NCI-H1105 (cell line): ENCODE results near the gene SORBS2.

Source experiments
- DNase-seq: peaks from one replicate; lab custom pipeline; 2025; lab: John Stamatoyannopoulos, UW

SORBS2 gene

GRCh38 chr4:185805262-185805802, 6.7 kb downstream of the SORBS2 start:
- no peak for DNase-seq

GRCh38 chr4:185803022-185803421, 9.0 kb downstream of the SORBS2 start:
- DNase-seq = no peak

GRCh38 chr4:185801471-185801870, 10.5 kb downstream of the SORBS2 start:
- DNase-seq = no peak

- no peak for DNase-seq
These were observed 11.6 kb downstream of the SORBS2 start for GRCh38 chr4:185800266-185800945.

- DNase-seq = no peak
These were observed 12.6 kb downstream of the SORBS2 start for GRCh38 chr4:185799442-185799841.

GRCh38 chr4:185797596-185798338, 14.2 kb downstream of the SORBS2 start:
- no peak for DNase-seq

GRCh38 chr4:185797018-185797417, 15.0 kb downstream of the SORBS2 start:
- DNase-seq = no peak

GRCh38 chr4:185796176-185796575, 15.8 kb downstream of the SORBS2 start:
- DNase-seq = no peak

GRCh38 chr4:185794637-185795036, 17.4 kb downstream of the SORBS2 start:
- no peak for DNase-seq

GRCh38 chr4:185793716-185794115, 18.3 kb downstream of the SORBS2 start:
- DNase-seq = no peak

GRCh38 chr4:185793116-185793485, 18.9 kb downstream of the SORBS2 start:
- no peak for DNase-seq

GRCh38 chr4:185792384-185793115, 19.4 kb downstream of the SORBS2 start:
- peak; percentile 13 for DNase-seq

- no peak for DNase-seq
These were observed 23.9 kb downstream of the SORBS2 start for GRCh38 chr4:185787926-185788679.

- DNase-seq = no peak
These were observed 25.6 kb downstream of the SORBS2 start for GRCh38 chr4:185786422-185786821.

- no peak for DNase-seq
These were observed 28.4 kb downstream of the SORBS2 start for GRCh38 chr4:185783574-185783973.

GRCh38 chr4:185782523-185782922, 29.5 kb downstream of the SORBS2 start:
- DNase-seq = no peak

- DNase-seq = no peak
These were observed 30.3 kb downstream of the SORBS2 start for GRCh38 chr4:185781555-185782215.

GRCh38 chr4:185780472-185780871, 31.5 kb downstream of the SORBS2 start:
- no peak for DNase-seq

GRCh38 chr4:185779517-185779916, 32.5 kb downstream of the SORBS2 start:
- DNase-seq = no peak

GRCh38 chr4:185778307-185778706, 33.7 kb downstream of the SORBS2 start:
- no peak for DNase-seq

- no peak for DNase-seq
These were observed 36.0 kb downstream of the SORBS2 start for GRCh38 chr4:185775792-185776555.
